T-helper 1 cell treated with Interleukin-12 subunit alpha and Interleukin-12 subunit beta and Interleukin-4 antibody, amounts not matched to agents 30 ng/mL and 1 ng/mL, for 36 hours (primary cell): ENCODE data around the gene CD83. TPM values are rescaled to one million over a fixed set of nuclear protein-coding genes. Genes with fewer than 3 reads are reported as not detected.
"Not testable (repeated sequence)": the region's sequence is repeated elsewhere in the genome, so short reads cannot be mapped to it uniquely, and the experiment has no call there.

Experiments
- intact Hi-C: fragments of 100-400 bp; cut with micrococcal nuclease; formaldehyde crosslinking; loops from one replicate; pipeline ENCODE4 v1.15.1; 2024
- total RNA-seq: library from RNA; stranded (reverse); gene quantifications from 2 replicates; pipeline ENCODE4 v1.2.3, GENCODE V29; 2022

The CD83 gene
- total RNA-seq, 1 donor from 2014 or later: 19.9 TPM

- intact Hi-C loops: no loop called here
Observed at GRCh38 chr6:14143305-14143704, 25.7 kb downstream of the CD83 start.

DNA sequence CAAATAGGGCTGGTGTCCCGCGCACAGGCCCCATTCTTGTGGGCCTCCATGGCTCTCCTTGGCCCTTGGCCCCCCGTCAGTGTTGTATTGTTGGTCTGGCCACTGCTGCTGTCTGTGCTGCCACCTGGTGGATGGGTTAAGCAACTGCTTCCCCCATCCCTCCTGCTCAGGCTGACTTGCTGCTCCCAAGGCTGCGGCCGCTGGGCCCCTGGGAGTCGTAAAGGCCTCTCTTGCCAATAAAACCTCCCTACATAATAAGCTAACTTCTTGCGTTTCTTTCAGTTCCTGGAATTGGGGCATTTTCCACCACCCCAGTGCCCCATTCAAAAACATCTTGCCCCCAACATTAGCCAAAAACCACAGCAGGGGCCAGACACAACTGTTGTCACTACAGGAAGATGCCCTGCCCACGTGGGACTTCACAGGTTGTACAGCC, 27.1 kb downstream of the CD83 start:
- intact Hi-C loops: loop anchor here (1.0 to 2.0 kb wide), 7 partner anchors 16 to 1479 kb away; no protein-coding TSS in a partner anchor

DNA sequence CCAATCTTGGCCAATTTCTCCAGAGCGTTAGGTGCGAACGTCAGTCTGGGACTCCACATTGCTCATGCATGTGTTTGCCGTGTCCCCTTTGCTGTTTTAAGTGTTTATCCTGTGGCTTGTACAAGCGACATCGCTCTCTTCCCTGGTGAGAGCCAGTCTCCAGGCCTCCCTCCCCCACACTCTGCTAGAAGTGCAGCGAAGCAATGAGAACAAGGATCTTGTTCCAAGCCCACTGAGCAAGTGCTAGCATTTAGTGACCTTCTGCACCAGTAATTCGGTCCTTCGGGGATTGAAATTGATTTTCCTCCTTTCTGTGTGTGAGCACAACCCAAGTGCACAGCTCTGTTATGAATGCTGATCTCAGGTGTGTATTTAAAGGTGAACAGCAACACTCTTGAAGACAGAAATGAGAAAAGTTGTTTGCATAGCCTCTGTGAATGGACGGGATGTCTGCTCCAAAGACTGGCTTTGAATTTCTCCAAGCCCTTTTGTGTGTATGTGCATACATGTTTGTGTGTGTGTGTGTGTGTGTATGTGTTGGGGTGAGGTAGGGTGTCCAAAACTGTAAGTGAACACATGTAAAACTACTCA, 29.0 kb downstream of the CD83 start:
- intact Hi-C loops: no loop called here

GRCh38 chr6:14147891-14148290, 30.3 kb downstream of the CD83 start:
- intact Hi-C loops: no loop called here

DNA sequence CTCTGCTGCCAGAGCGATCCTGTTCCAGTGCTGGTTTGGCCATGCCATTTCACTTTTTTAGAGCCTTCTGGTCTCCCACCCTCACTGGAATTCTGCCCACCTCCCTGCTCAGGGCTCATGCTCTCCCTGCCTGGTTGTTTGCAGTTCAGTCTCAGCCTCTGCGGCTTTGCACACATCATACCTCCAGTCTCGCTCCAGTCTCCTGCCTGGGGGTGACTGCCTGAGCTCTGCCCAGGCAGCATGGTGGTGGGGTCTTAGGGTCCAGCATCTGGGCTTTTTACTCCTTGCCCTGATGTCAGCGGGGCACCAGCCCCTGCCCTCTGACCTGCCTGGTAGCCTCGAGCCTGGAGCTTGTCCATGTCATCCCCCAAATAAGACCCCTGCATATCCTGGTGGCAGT, 30.9 kb downstream of the CD83 start:
- intact Hi-C loops: no loop called here

- intact Hi-C loops: no loop called here
Observed at GRCh38 chr6:14149053-14149738, 31.6 kb downstream of the CD83 start.

GRCh38 chr6:14149739-14150130, 32.2 kb downstream of the CD83 start:
- intact Hi-C loops: no loop called here

GRCh38 chr6:14151300-14151699, 33.7 kb downstream of the CD83 start:
- intact Hi-C loops: not testable (repeated sequence)

DNA sequence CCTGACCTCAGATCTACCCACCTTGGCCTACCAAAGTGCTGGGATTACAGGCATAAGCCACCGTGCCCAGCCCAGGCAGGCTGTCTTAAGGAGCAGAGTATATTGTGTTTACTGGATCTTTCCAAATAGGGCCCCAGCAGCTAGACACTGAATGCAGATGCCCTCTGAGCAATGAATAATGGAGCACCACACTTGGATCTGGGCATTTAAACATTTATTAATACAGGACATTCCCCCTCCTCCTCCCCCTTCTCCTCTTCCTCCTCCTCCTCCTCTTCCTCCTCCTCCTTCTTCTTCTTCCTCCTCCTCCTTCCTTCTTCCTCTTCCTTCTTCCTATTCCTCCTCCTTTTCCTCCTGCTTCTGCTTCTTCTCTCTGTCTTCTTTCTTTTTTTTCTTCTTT, 34.2 kb downstream of the CD83 start:
- intact Hi-C loops: no loop called here

DNA sequence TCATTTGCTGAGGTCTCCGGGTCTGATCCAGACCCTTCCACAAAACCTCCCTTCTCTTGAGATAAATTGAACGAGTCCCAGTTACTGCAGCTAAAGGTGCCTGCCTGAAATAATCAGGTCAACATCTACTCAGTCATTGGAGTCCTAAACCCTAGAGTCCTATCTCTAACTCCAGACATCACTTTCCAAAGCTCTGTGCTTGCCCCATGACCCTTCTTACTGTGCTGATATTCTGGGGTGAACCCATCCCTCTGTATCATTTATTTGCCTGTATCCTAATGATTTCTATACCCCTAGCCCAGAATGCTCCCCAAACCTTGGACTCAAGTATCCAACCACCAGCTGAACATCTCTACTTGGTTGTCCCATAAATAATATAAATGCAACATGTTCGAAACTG, 35.7 kb downstream of the CD83 start:
- intact Hi-C loops: no loop called here

DNA sequence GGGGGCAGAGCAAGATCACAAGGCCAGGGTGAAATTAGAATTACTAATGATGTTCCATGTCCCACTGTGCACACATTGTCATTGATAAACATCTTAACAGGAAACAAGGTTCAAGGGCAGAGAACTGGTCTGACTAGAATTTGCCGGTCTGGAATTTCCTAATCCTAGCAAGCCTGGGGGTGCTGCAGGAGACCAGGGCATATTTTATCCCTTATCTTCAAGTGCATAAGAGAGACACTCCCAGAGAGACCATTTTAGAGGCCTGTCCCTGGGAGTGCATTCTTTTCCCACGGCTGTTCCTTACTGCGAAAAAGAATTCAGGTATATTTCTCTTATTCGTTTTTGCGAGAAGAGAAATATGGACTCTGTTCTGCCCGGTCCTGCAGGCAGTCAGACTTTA, 41.5 kb downstream of the CD83 start:
- intact Hi-C loops: no loop called here

GRCh38 chr6:14162826-14163225, 45.3 kb downstream of the CD83 start:
- intact Hi-C loops: no loop called here

DNA sequence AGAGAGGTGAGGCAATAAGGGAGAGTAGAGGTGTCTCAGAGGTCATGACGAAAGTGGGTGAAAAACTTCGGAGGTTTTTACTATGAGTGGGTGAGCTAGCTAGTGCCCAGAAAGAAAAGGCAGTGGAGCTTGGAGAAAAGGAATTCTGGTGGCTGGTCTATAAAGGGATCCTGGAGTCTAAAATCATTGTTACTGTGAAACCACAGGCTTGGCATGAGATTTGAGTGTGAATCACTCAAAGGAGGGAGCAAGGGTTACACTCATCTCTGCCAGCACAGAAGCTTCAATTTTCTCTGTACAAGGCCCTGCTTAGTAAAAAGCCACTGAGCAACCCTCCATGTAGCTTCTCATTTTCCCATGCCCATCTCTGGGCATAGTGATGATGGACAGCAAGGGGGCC, 47.5 kb downstream of the CD83 start:
- intact Hi-C loops: no loop called here

DNA sequence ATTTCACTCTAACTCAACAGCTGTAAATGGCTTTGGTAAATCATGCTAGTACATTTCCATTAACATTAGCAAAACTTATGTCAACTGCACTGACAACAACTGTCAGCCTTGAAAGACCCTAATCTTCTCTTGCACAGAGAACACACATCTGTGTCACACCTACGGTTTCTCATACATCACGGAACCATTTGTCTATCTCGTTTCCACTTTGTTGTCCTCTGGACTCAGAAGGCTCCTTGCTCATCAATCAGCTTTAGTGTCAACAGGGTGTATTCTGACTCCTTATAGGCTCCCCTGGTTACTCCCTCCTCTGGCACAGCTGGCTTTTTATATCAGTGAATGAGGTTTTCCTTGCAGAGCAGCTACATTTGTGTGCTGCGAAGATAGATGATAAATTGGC, 49.3 kb downstream of the CD83 start:
- intact Hi-C loops: no loop called here

GRCh38 chr6:14170128-14170527, 52.6 kb downstream of the CD83 start:
- intact Hi-C loops: no loop called here

DNA sequence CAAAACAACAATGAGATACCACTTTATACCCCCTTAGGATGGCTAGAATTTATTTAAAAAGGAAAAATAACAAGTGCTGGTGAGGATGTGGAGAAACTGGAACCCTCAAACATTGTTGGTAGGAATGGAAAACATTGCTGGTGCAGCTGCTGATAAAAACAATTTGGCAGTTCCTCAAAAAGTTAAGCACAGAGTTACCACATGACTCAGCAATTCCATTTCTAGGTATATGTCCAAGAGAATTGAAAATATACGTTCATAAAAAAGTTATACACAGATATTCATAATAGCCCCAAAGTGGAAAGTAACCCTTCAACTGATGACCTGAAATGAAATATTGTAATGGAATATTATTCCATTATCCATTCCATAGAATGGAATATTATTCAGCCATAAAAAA, 55.0 kb downstream of the CD83 start:
- intact Hi-C loops: no loop called here

GRCh38 chr6:14174226-14174625, 56.7 kb downstream of the CD83 start:
- intact Hi-C loops: no loop called here

DNA sequence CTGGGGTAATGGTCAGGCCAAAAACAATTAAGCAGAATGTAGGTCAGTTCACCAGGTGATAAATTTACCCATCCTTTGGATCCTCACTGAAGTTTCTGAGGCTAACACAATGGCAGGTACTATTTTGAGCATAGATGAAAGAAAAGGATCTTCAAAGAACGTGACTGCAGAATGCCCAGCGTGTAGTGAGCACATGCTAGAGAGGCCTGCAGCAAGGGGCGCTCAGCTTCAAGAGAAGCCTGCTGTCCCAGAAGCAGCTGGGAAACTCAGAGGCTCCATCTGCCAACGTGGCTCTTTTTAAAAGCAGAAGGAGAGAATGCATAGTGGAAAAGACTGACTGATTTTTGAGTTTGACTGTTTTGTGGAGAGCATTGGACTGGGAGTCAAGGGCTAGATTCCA, 57.4 kb downstream of the CD83 start:
- intact Hi-C loops: no loop called here

DNA sequence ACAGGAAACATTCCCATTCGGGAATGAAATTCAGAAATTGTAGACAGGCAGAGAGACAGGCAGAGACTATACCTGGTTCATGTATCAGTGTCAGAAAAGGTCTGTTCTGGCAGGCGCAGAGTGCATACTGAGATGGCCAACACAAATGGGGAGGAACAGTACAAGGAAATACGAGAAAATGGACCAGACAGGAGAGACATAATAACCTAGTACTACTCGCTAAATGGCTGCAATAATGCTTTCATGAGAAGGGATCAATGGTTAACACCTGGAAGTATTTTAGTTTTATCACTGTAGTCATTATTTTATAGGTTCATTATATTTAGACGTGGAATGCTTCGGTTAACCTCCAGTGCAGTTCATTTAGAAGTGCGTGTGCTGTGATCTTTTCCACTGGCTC, 58.9 kb downstream of the CD83 start:
- intact Hi-C loops: no loop called here

- intact Hi-C loops: no loop called here
Observed at GRCh38 chr6:14177413-14178082, 60.0 kb downstream of the CD83 start.

- intact Hi-C loops: no loop called here
Observed at GRCh38 chr6:14178083-14178445, 60.5 kb downstream of the CD83 start.

DNA sequence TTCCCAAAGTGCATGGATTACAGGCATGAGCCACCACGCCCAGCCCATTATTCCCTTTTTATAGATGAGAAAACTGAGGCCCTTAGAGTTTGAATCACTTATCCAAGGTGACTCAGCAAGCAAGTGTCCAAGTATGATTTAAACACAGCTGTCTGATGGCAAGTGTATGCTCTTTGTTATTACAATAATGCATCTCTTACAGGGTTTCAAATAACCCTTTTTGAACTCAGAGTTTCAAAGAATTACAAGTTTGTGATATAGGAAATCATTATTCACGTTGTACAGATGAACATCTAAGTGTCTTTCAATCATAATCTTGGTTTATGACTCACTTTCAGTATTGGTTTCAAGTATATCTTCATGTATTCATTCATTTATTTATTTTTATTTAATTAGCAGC, 63.0 kb downstream of the CD83 start:
- intact Hi-C loops: no loop called here

- intact Hi-C loops: no loop called here
Observed at GRCh38 chr6:14182916-14183315, 65.3 kb downstream of the CD83 start.
